Neural progenitor cell (in vitro differentiated cells): ENCODE data around the gene AQP7.

Source experiments
- EZH2 ChIP-seq: fragments of 200-600 bp; sonication (generic); IDR thresholded peaks from 2 replicates; pipeline ENCODE4 v1.6.1; 2017; ENCODE audit warnings: antibody characterized with exemption, mild to moderate bottlenecking, moderate library complexity
- EZH2phosphoT487 ChIP-seq: fragments of 200-600 bp; sonication (generic); IDR thresholded peaks from 2 replicates; pipeline ENCODE4 v1.6.1; 2017; ENCODE audit warnings: antibody characterized with exemption
- TF ChIP-seq, protein P1 (sequence below): fragments of 200-600 bp; sonication (generic); IDR thresholded peaks from 2 replicates; pipeline ENCODE4 v1.5.1; 2017; ENCODE audit warnings: antibody characterized with exemption, mild to moderate bottlenecking

DNA sequence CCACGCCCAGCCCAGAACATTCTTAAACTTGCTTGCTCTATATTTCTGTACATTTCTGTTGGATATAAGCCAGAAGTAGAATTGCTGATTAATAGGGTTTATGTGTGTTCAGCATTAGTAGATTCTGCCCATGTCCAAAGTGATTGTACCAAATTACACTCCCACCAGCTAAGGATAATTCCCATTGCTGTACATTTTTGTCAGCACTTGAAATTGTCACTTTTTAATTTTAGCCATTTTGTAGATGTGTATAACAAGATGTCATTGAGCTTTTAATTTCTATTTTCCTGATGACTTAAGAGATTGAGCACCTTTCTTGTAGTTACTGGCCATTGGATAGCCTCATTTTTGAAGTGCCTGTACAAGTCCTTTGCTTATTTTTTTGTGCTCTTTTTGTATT is 46.4 kb downstream of the AQP7 start:
- TF ChIP-seq, protein P1, sequence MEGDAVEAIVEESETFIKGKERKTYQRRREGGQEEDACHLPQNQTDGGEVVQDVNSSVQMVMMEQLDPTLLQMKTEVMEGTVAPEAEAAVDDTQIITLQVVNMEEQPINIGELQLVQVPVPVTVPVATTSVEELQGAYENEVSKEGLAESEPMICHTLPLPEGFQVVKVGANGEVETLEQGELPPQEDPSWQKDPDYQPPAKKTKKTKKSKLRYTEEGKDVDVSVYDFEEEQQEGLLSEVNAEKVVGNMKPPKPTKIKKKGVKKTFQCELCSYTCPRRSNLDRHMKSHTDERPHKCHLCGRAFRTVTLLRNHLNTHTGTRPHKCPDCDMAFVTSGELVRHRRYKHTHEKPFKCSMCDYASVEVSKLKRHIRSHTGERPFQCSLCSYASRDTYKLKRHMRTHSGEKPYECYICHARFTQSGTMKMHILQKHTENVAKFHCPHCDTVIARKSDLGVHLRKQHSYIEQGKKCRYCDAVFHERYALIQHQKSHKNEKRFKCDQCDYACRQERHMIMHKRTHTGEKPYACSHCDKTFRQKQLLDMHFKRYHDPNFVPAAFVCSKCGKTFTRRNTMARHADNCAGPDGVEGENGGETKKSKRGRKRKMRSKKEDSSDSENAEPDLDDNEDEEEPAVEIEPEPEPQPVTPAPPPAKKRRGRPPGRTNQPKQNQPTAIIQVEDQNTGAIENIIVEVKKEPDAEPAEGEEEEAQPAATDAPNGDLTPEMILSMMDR, result no peak
- no peak for TF ChIP-seq EZH2phosphoT487
- no peak for TF ChIP-seq EZH2
